Stimulated activated CD8-positive, alpha-beta memory T cell treated with anti-CD3 and anti-CD28 coated beads, Interleukin-7, amount 100 ng/mL, for 48 hours (primary cell): ENCODE results near the gene AMFR.

Source experiments
- DNase-seq, 2 donors: peaks; one replicate each; pipeline ENCODE4 v3.0.0-alpha.2; 2020; ENCODE audit warnings: low read depth in 1 of 2; ENCODE audit errors: extremely low read depth in 1 of 2

The AMFR gene

DNA sequence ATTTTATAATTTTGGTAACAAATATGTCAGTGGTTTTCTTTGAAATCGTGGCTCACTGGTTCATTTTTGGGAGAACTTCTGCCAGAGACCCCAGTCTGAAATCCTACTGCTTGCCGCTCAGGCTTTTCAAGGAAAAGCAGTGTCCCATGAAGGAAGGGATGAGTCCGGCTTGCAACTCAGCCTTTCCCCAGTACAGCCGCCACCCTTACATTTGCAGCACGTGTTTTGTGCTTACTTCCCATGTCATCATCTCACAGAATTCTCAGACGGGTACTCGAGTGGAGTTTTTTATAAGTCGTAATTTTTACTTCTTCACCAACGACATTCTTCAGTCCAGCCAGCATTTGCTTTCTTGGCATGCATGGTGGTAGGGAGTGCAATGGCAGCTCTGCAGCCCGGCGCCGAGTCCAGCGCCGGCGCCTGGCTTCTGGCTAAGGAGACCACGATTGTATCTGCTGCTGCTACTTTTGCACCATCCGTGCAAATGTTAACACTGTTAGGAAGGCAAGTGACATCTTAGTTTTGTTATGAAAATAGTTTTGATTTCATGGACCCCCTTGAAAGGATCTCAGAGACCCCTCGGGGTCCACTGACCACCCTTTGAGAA is 111.0 kb downstream of the AMFR start:
- no peak for DNase-seq

GRCh38 chr16:56312556-56312955 is 112.8 kb downstream of the AMFR start:
- no peak for DNase-seq

GRCh38 chr16:56312028-56312300 is 113.4 kb downstream of the AMFR start:
- DNase-seq = no peak
